Caco-2 (cell line): ENCODE data around the gene CNPY2. TPM values are rescaled to one million over a fixed set of nuclear protein-coding genes. Genes with fewer than 3 reads are reported as not detected.
A peak's percentile ranks its signal among the peaks of the same experiment; 100 is the strongest.

ENCODE experiments used
- BruUV-seq: library from RNA; stranded (reverse); fragments of 400-500 nt; replicated peaks from 2 replicates; lab custom pipeline; 2021; lab: Mats Ljungman, UMichigan
- CTCF ChIA-PET: fragments of 300-600 bp; sonication (Branson Sonifier 250); formaldehyde crosslinking; loops from one replicate; lab custom pipeline; 2022; ENCODE audit warnings: antibody characterized with exemption; lab: Charles Lee
- POLR2A ChIA-PET: fragments of 300-600 bp; sonication (Branson Sonifier 250); formaldehyde crosslinking; loops from one replicate; lab custom pipeline; 2022; ENCODE audit warnings: antibody characterized with exemption; lab: Charles Lee
- DNase-seq, 2 experiments: peaks; one replicate each; pipeline versions ENCODE4 v3.0.0 to v3.0.0-alpha.2; 2020 to 2022
- H3K27me3 ChIP-seq: replicated peaks from 2 replicates; pipeline ENCODE4 v1.6.0; 2011; ENCODE audit warnings: low read length; ENCODE audit not compliant: control insufficient read depth, insufficient read depth
- H3K36me3 ChIP-seq: 2 replicates; pipeline ENCODE4 v1.5.1; 2011; ENCODE audit warnings: low read length; ENCODE audit not compliant: control insufficient read depth, insufficient read depth
- H3K4me1 ChIP-seq: fragments of 250-450 bp; sonication (Bioruptor Pico); 2 replicates; pipeline ENCODE4 v1.5.1; 2020; ENCODE audit warnings: mild to moderate bottlenecking
- H3K4me3 ChIP-seq: 2 replicates; pipeline ENCODE4 v1.5.1; 2011; ENCODE audit warnings: low read depth, mild to moderate bottlenecking, control low read depth, low read length
- H3K9me3 ChIP-seq: fragments of 250-450 bp; sonication (Bioruptor Pico); 2 replicates; pipeline ENCODE4 v1.5.1; 2020; ENCODE audit warnings: mild to moderate bottlenecking, moderate library complexity
- H3K27ac Mint-ChIP-seq: one replicate; pipeline ENCODE4 v1.8.0; 2022; ENCODE audit warnings: mixed read lengths; ENCODE audit not compliant: unreplicated experiment
- H3K27me3 Mint-ChIP-seq: one replicate; pipeline ENCODE4 v1.8.0; 2022; ENCODE audit warnings: mixed read lengths; ENCODE audit not compliant: insufficient read depth, unreplicated experiment
- H3K36me3 Mint-ChIP-seq: one replicate; pipeline ENCODE4 v1.8.0; 2022; ENCODE audit warnings: mild to moderate bottlenecking, mixed read lengths; ENCODE audit not compliant: insufficient read depth, unreplicated experiment
- H3K4me1 Mint-ChIP-seq: one replicate; pipeline ENCODE4 v1.8.0; 2022; ENCODE audit warnings: low read depth, mixed read lengths; ENCODE audit not compliant: unreplicated experiment
- H3K4me3 Mint-ChIP-seq: one replicate; pipeline ENCODE4 v1.8.0; 2022; ENCODE audit warnings: mild to moderate bottlenecking, moderate library complexity, mixed read lengths; ENCODE audit not compliant: unreplicated experiment
- H3K9me3 Mint-ChIP-seq: one replicate; pipeline ENCODE4 v1.8.0; 2022; ENCODE audit warnings: mixed read lengths; ENCODE audit not compliant: unreplicated experiment
- intact Hi-C: fragments of 100-400 bp; cut with micrococcal nuclease; formaldehyde crosslinking; loops from one replicate; pipeline ENCODE4 v1.10.0; 2022; ENCODE audit not compliant: unreplicated experiment
- total RNA-seq: library from RNA; stranded (reverse); gene quantifications from 2 replicates; pipeline ENCODE4 v1.2.3, GENCODE V29; 2022
- TF ChIP-seq, protein P1 (sequence below), 2 experiments: fragments of 200-600 bp in 1 of 2; IDR thresholded peaks; 1 replicate in 1 of 2; 2 replicates in 1 of 2; pipeline versions ENCODE4 v1.5.1 to v1.8.0; 2011 to 2022; ENCODE audit warnings: antibody characterized with exemption in 1 of 2, control low read depth in 1 of 2, inconsistent platforms in 1 of 2, low read depth in 1 of 2, low read length in 1 of 2, mild to moderate bottlenecking in 1 of 2, moderate library complexity in 1 of 2; ENCODE audit not compliant: insufficient read depth in 1 of 2, severe bottlenecking in 1 of 2, unreplicated experiment in 1 of 2

Gene CNPY2
- total RNA-seq, 1 experiment from 2014 or later = 204 TPM

DNA sequence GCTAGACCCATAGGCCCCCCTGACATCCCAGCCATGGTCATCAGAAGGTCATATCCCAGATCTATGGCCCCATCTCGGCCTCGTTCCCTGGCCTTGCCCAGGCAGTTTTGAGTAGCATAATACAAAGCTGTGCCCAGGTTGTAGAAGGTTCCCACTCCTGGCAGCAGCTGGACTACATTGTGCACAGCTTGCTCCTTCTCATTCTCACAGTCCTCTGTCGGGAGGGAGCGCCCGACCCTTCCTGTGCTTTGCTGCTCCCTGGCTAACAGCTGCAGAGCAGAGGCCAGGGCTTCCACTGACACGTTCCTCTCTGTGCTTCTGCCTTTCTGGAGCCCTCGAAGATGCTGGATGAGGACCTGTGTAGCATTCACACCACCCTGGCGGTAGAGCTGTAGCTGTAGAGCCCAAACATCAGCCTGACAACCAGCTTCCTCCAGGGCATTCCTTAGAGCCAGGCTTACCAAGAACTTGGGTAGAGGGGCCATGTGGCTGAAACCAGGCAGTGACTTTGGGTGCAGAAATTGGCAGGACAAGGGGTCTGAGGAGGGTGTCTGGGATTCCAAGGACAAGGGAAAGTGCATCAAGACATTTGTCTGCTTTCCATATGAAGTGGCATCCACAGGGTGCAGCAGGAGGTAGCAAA is 45.8 kb upstream of the CNPY2 start:
- Mint-ChIP-seq H3K27me3 (no peaks in the 10 kb centered on the region), H3K4me3 (peak overlapping the region; percentile 90), H3K9me3 (no peaks in the 10 kb centered on the region), H3K27ac (peak overlapping the region; percentile 94), H3K4me1 (peaks cover 12% of the 10 kb centered on the region), H3K36me3 (peaks cover 15% of the 10 kb centered on the region)
- H3K4me3 ChIP-seq = no peak overlapping the region
- ChIA-PET POLR2A (no interaction called here), CTCF (interaction anchor here (0.6 to 2.1 kb wide), 3 partner anchors 46 to 140 kb away, joined by 3 to 7 read pairs (median 5); partner anchors contain the start of gene CNPY2)
- H3K9me3 ChIP-seq = no peaks in the 10 kb centered on the region
- no peaks in the 10 kb centered on the region for H3K36me3 ChIP-seq
- intact Hi-C loops = no loop called here
- TF ChIP-seq, protein P1, sequence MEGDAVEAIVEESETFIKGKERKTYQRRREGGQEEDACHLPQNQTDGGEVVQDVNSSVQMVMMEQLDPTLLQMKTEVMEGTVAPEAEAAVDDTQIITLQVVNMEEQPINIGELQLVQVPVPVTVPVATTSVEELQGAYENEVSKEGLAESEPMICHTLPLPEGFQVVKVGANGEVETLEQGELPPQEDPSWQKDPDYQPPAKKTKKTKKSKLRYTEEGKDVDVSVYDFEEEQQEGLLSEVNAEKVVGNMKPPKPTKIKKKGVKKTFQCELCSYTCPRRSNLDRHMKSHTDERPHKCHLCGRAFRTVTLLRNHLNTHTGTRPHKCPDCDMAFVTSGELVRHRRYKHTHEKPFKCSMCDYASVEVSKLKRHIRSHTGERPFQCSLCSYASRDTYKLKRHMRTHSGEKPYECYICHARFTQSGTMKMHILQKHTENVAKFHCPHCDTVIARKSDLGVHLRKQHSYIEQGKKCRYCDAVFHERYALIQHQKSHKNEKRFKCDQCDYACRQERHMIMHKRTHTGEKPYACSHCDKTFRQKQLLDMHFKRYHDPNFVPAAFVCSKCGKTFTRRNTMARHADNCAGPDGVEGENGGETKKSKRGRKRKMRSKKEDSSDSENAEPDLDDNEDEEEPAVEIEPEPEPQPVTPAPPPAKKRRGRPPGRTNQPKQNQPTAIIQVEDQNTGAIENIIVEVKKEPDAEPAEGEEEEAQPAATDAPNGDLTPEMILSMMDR (IDR thresholded peaks at IDR 0.05; ENCODE audit: insufficient read depth in 1 of 2, low read depth in 1 of 2, low read length in 1 of 2, severe bottlenecking in 1 of 2, unreplicated experiment in 1 of 2) = no peak
- H3K4me1 ChIP-seq = 0 out of 2 replicates have a peak, but pooled peaks cover 3% of the 10 kb centered on the region
- H3K27me3 ChIP-seq = no peaks in the 10 kb centered on the region
- DNase-seq = no peak
- BruUV-seq = no TSS peak

- no peaks in the 10 kb centered on the region for H3K27me3 Mint-ChIP-seq
- H3K27ac Mint-ChIP-seq = peak within 1 kb of the TSS; percentile 94
- intact Hi-C loops = loop anchor here (1.0 kb wide), 5 partner anchors 17 to 104 kb away; partner anchors contain the start of gene TIMELESS
- peak within 1 kb of the TSS; percentile 77 for H3K4me3 ChIP-seq
- H3K4me1 ChIP-seq = 0 out of 2 replicates have a peak, but pooled peaks cover 3% of the 10 kb centered on the region
- H3K27me3 ChIP-seq = no peaks in the 10 kb centered on the region
- TF ChIP-seq, protein P1 (IDR thresholded peaks at IDR 0.05; ENCODE audit: insufficient read depth in 1 of 2, low read depth in 1 of 2, low read length in 1 of 2, severe bottlenecking in 1 of 2, unreplicated experiment in 1 of 2) = no peak
- H3K36me3 ChIP-seq = no peaks in the 10 kb centered on the region
- BruUV-seq = no TSS peak
- no peaks in the 10 kb centered on the region for H3K9me3 ChIP-seq
- CTCF ChIA-PET = interaction anchor here (0.6 to 2.1 kb wide), 10 partner anchors 14 to 277 kb away, joined by 3 to 12 read pairs (median 5); partner anchors contain the start of genes CNPY2, PAN2 and TIMELESS
- H3K4me1 Mint-ChIP-seq = peaks cover 12% of the 10 kb centered on the region
- H3K4me3 Mint-ChIP-seq = peak within 1 kb of the TSS; percentile 90
- H3K9me3 Mint-ChIP-seq = no peaks in the 10 kb centered on the region
- peaks cover 23% of the 10 kb centered on the region for H3K36me3 Mint-ChIP-seq
- DNase-seq = peak; percentile 99
- POLR2A ChIA-PET = interaction anchor here (0.6 to 1.9 kb wide), 22 partner anchors 9 to 277 kb away, joined by 3 to 30 read pairs (median 6); partner anchors contain the start of genes CNPY2, COQ10A, GLS2 and MYL6
Observed at GRCh38 chr12:56359851-56360767, 44.3 kb upstream of the CNPY2 start, which contains the start of gene STAT2. STAT2 (minus strand) TSS chr12:56360107; CDS start chr12:56356571, 3,536 bp downstream.
